ENCODE measurements around the gene CDK5RAP2. TPM values are rescaled to one million over a fixed set of nuclear protein-coding genes. Genes with fewer than 3 reads are reported as not detected.

The CDK5RAP2 gene
- total RNA-seq, 1 experiment from 2014 or later = 56.4 TPM

- Histone ChIP-seq H3K4ac (ENCODE audit: low read depth, low read length) (no peak overlapping the region), H4K5ac (ENCODE audit: insufficient read length, low read depth, low read length) (no peak overlapping the region), H2BK15ac (ENCODE audit: low read depth, low read length) (no peak overlapping the region), H3K23ac (ENCODE audit: insufficient read length, low read depth, low read length) (no peak overlapping the region), H3T11ph (ENCODE audit: low read length) (no peak overlapping the region), H3K27ac (ENCODE audit: insufficient read length, low read depth, low read length) (no peak overlapping the region), H3K4me1 (ENCODE audit: insufficient read depth, low read length) (no peaks in the 10 kb centered on the region), H2AK5ac (ENCODE audit: insufficient read length, low read length) (no peak overlapping the region), H4K91ac (ENCODE audit: insufficient read length, low read depth, low read length) (no peak overlapping the region), H2BK20ac (ENCODE audit: low read depth, low read length, poor library complexity, severe bottlenecking) (no peak overlapping the region), H3K23me2 (ENCODE audit: insufficient read length, low read depth, low read length, poor library complexity, severe bottlenecking) (no peaks in the 10 kb centered on the region), H4K8ac (replicated peaks; ENCODE audit: insufficient read length, low read depth, low read length) (no peak overlapping the region), H3K18ac (ENCODE audit: insufficient read length, low read depth, low read length) (no peak overlapping the region), H2BK5ac (ENCODE audit: insufficient read length, low read length) (no peak overlapping the region), H2BK120ac (ENCODE audit: low read depth, low read length, poor library complexity, severe bottlenecking) (no peak overlapping the region), H3K9ac (ENCODE audit: extremely low read depth, insufficient read length, low read length) (no peak overlapping the region), H3K4me2 (ENCODE audit: insufficient read depth, insufficient read length, low read length) (no peak overlapping the region), H4K20me1 (ENCODE audit: control insufficient read depth, insufficient read depth, insufficient read length) (no peaks in the 10 kb centered on the region), H3K56ac (ENCODE audit: insufficient read length, low read depth, low read length) (no peak overlapping the region), H2BK12ac (ENCODE audit: insufficient read length, low read depth, low read length) (no peak overlapping the region), H3K79me2 (ENCODE audit: insufficient read depth, low read length) (no peaks in the 10 kb centered on the region), H2AFZ (ENCODE audit: low read length) (no peak overlapping the region), H3K27me3 (ENCODE audit: insufficient read depth, low read length) (no peaks in the 10 kb centered on the region), H3K79me1 (ENCODE audit: insufficient read depth, low read depth, low read length, poor library complexity, severe bottlenecking) (no peaks in the 10 kb centered on the region), H3K9me3 (ENCODE audit: control insufficient read depth, low read depth, low read length) (no peaks in the 10 kb centered on the region), H3K14ac (ENCODE audit: insufficient read depth, low read length) (no peak overlapping the region)
- Mint-ChIP-seq H3K4me1 (peaks cover under 1 to 5% of the 10 kb centered on the region in 2 experiments; a peak in 1 of 4 replicates), H3K27me3 (ENCODE audit: low read depth) (no peaks in the 10 kb centered on the region), H3K9me3 (no peaks in the 10 kb centered on the region), H3K36me3 (ENCODE audit: insufficient read depth in 1 of 3, low read depth in 3 of 3) (peaks cover 22 to 33% (median 24%) of the 10 kb centered on the region in 3 experiments), H3K27ac (no peak overlapping the region), H3K4me3 (no peak overlapping the region)
- TF ChIP-seq CTCF (conservative IDR thresholded peaks at IDR 0.05) = no peak
- no peak for DNase-seq
- no CpG with 5 or more reads among the region's 3 CpGs for WGBS (ENCODE audit: extremely low coverage, insufficient read length, low lambda C conversion rate)
These were observed 147.4 kb downstream of the CDK5RAP2 start for GRCh38 chr9:120432600-120432999.

All from H9 (cell line).